Measurements from ENCODE around the gene LAMB2. TPM values are rescaled to one million over a fixed set of nuclear protein-coding genes. Genes with fewer than 3 reads are reported as not detected.

The LAMB2 gene
- total and polyA plus RNA-seq, 2 of the 8 experiments (the other 6 are each of a cell fraction or from before 2014, with no cell fraction given) = 112 to 153 TPM

DNA sequence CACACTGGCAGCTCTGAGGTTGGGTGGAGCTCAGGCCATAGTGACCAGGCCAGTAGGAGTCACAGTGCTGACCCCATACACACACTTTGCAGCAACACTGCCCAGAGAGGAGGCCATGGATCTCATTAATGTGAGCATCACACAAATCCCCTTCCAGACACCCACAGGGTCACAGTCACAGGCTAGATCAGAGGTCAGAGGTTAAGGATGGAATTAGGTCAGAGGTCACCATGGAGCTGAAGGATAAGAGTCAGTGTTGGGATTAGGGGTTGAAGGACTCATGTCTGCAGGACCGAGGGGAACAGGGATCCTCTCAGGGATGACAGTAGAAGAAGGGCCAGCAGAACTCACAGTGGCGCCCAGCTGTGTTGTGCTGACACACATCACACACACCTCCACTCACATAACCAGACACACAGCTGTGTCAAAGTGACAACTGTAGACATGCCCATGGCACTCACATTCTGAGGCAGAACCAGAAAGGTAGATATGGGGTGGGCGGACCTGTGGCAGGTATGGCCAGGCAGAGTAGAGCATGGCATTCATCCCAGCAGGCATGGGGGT lies 20.6 kb upstream of the LAMB2 start (continued):
- TF ChIP-seq, protein P1, sequence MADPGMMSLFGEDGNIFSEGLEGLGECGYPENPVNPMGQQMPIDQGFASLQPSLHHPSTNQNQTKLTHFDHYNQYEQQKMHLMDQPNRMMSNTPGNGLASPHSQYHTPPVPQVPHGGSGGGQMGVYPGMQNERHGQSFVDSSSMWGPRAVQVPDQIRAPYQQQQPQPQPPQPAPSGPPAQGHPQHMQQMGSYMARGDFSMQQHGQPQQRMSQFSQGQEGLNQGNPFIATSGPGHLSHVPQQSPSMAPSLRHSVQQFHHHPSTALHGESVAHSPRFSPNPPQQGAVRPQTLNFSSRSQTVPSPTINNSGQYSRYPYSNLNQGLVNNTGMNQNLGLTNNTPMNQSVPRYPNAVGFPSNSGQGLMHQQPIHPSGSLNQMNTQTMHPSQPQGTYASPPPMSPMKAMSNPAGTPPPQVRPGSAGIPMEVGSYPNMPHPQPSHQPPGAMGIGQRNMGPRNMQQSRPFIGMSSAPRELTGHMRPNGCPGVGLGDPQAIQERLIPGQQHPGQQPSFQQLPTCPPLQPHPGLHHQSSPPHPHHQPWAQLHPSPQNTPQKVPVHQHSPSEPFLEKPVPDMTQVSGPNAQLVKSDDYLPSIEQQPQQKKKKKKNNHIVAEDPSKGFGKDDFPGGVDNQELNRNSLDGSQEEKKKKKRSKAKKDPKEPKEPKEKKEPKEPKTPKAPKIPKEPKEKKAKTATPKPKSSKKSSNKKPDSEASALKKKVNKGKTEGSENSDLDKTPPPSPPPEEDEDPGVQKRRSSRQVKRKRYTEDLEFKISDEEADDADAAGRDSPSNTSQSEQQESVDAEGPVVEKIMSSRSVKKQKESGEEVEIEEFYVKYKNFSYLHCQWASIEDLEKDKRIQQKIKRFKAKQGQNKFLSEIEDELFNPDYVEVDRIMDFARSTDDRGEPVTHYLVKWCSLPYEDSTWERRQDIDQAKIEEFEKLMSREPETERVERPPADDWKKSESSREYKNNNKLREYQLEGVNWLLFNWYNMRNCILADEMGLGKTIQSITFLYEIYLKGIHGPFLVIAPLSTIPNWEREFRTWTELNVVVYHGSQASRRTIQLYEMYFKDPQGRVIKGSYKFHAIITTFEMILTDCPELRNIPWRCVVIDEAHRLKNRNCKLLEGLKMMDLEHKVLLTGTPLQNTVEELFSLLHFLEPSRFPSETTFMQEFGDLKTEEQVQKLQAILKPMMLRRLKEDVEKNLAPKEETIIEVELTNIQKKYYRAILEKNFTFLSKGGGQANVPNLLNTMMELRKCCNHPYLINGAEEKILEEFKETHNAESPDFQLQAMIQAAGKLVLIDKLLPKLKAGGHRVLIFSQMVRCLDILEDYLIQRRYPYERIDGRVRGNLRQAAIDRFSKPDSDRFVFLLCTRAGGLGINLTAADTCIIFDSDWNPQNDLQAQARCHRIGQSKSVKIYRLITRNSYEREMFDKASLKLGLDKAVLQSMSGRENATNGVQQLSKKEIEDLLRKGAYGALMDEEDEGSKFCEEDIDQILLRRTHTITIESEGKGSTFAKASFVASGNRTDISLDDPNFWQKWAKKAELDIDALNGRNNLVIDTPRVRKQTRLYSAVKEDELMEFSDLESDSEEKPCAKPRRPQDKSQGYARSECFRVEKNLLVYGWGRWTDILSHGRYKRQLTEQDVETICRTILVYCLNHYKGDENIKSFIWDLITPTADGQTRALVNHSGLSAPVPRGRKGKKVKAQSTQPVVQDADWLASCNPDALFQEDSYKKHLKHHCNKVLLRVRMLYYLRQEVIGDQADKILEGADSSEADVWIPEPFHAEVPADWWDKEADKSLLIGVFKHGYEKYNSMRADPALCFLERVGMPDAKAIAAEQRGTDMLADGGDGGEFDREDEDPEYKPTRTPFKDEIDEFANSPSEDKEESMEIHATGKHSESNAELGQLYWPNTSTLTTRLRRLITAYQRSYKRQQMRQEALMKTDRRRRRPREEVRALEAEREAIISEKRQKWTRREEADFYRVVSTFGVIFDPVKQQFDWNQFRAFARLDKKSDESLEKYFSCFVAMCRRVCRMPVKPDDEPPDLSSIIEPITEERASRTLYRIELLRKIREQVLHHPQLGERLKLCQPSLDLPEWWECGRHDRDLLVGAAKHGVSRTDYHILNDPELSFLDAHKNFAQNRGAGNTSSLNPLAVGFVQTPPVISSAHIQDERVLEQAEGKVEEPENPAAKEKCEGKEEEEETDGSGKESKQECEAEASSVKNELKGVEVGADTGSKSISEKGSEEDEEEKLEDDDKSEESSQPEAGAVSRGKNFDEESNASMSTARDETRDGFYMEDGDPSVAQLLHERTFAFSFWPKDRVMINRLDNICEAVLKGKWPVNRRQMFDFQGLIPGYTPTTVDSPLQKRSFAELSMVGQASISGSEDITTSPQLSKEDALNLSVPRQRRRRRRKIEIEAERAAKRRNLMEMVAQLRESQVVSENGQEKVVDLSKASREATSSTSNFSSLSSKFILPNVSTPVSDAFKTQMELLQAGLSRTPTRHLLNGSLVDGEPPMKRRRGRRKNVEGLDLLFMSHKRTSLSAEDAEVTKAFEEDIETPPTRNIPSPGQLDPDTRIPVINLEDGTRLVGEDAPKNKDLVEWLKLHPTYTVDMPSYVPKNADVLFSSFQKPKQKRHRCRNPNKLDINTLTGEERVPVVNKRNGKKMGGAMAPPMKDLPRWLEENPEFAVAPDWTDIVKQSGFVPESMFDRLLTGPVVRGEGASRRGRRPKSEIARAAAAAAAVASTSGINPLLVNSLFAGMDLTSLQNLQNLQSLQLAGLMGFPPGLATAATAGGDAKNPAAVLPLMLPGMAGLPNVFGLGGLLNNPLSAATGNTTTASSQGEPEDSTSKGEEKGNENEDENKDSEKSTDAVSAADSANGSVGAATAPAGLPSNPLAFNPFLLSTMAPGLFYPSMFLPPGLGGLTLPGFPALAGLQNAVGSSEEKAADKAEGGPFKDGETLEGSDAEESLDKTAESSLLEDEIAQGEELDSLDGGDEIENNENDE (IDR thresholded peaks at IDR 0.05; ENCODE audit: insufficient replicate concordance, low read length) = no peak
- TF ChIP-seq EP300 (IDR thresholded peaks at IDR 0.05; ENCODE audit: borderline replicate concordance in 1 of 2, low read depth in 2 of 2, low read length in 2 of 2) (no peak), CTBP2 (IDR thresholded peaks at IDR 0.05; ENCODE audit: borderline replicate concordance, insufficient read depth, insufficient read length, low read length) (no peak), CREB1 (IDR thresholded peaks at IDR 0.05) (no peak), POLR2AphosphoS5 (IDR thresholded peaks at IDR 0.05; ENCODE audit: low read depth, low read length) (no peak), SP2 (IDR thresholded peaks at IDR 0.05; ENCODE audit: low read length) (no peak), KDM5A (IDR thresholded peaks at IDR 0.05; ENCODE audit: low read length) (no peak), EGR1 (IDR thresholded peaks at IDR 0.05; ENCODE audit: borderline replicate concordance, low read depth, low read length) (no peak), RFX5 (IDR thresholded peaks at IDR 0.05; ENCODE audit: borderline replicate concordance, low read depth, low read length) (no peak), SP4 (IDR thresholded peaks at IDR 0.05; ENCODE audit: low read length) (no peak), SIN3A (conservative IDR thresholded peaks at IDR 0.05 in 1 of 2, IDR thresholded peaks at IDR 0.05 in 1 of 2; ENCODE audit: low read depth in 1 of 2, low read length in 2 of 2) (no peak)
